Stimulated activated CD4-positive, alpha-beta T cell treated with anti-CD3 and anti-CD28 coated beads, Interleukin-2, amount 100 ng/mL, for 24 hours (primary cell): ENCODE results near the gene TEN1.

Source experiments
- DNase-seq, 2 donors: peaks; one replicate each; pipeline ENCODE4 v3.0.0-alpha.2; 2020

TEN1 gene

DNA sequence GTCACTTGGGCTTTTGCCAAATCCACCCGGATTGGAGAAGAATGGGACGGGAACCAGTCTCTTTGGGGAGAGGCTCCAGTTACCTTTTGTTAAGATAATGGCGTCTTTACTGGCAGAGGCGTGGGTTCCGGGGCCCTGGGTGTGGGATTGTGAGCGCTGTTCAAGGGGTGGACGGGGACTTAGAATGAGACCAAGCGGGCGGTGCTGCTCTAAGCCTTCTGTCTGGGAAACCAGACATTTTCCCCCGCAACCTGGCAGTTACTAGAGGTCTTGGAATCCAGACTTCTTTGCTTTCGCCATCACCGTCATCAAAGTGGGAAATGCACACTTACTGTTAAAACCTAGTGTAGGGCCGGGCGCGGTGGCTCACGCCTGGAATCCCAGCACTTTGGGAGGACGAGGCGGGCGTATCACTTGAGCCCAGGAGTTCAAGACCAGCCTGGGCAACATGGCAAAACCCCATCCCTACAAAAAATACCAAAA is 706 bp downstream of the TEN1 start:
- no peak for DNase-seq

DNA sequence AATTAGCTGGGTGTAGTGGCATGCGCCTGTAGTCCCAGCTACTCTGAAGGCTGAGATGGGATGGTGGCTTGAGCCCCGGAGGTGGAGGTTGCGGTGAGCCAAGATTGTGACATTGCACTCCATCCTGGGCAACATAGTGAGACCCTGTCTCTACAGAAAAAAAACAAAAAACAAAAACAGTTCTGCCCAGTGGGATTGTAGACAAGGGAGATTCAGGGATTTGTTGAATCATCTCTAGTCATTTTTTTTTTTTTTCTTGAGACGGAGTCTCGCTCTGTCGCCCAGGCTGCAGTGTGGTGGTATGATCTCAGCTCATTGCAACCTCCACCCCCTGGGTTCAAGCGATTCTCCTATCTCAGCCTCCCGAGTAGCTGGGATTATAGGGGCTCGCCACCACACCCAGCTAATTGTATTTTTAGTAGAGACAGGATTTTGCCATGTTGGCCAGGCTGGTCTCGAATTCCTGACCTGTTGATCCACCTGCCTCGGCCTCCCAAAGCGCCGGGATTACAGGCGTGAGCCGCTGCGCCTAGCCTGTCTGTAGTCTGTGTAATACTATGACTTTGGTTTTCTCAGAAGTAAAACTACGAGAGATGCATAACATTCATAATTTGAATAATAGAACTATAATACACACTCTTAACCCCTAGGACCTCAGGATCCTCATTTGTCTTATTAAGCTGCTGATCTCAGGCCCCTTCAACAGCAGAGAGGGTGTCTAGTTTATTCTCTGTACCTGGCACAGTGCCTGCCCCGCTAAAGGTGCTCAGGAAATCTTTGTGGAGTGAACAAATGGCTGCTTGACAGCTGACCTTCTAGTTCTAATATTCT is 1.4 kb downstream of the TEN1 start:
- no peak for DNase-seq

- DNase-seq: no peak
Observed at GRCh38 chr17:75981019-75981615, 2.1 kb downstream of the TEN1 start.

DNA sequence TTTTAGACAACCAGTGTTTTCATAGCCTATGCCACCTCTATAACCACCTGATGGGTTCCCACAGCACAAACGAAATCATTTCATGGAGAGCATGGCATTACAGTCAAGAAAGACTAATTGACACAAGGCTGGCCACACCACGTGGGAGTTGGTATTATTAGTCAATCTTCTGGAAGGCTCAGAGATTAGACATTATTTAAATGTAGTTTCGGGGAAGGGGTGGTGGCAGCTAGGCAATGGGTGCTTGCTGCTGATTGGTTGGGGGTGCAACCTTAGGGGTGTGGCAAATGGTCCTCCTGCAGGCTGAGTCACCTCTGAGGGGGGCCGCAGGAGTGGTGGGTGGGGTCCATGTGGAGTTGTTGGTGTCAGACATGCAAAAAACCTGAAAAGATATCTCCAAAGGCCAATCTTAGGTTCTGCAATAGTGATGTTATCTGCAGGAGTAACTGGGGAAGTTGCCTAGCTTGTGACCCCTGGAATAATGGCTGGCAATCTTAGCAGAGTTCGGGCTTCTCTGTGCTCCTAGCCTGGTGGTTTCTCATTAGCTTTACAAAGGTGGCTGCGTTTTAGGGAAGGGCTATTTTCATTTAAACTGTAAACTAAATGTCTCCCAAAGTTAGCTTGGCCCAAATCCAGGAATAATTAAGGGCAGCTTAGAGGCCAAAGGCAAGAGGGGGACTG is 4.6 kb downstream of the TEN1 start:
- DNase-seq: no peak

DNA sequence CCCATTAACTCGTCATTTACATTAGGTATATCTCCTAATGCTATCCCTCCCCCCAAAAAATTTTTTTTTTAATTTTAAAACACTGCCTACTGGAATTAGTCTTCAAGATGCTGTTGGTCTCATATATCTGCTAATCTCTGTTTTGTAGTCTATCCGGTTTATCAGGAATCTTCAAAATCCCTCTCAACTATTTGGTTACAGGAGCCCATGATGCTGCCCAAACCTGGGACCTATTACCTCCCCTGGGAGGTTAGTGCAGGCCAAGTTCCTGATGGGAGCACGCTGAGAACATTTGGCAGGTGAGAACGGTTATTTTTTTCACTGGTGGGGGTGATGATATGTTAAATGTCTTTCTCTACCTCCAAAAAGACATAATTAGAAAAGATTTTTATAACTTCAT is 6.9 kb downstream of the TEN1 start:
- DNase-seq: no peak

DNA sequence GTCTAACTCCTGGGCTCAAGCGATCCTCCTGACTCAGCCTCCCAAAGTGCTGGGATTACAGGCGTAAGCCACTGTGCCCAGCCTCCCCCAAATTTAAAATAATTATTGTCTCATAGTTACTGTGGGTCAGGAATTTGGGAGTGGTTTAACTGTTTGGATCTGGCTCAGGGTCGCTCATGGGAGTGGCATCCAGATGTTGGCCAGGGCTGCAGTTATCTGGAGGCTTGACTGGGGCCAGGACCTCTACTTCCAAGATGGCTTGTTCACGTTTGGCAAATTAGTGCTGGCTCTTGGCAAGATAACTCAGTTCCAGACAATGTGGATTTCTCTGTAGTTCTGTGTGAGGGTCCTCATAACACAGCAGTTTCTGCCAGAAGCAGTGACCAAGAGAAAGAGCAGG is 8.0 kb downstream of the TEN1 start:
- DNase-seq: no peak

DNA sequence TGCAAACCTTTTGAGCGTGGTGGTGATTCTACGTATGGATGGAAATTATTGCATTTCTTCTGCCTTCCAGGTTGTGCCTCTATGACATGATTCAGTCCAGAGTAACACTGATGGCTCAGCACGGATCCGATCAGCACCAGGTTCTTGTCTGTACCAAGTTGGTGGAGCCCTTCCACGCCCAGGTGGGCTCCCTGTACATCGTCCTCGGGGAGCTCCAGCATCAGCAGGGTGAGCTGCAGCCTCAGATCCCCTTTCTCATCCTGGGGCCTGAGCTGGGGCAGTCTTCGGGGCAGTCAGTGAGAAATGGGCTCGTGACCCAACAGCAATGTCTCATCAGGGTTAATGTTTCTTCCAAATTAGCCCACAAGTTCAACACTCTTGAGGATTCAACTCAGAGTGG is 12.4 kb downstream of the TEN1 start:
- DNase-seq: no peak

DNA sequence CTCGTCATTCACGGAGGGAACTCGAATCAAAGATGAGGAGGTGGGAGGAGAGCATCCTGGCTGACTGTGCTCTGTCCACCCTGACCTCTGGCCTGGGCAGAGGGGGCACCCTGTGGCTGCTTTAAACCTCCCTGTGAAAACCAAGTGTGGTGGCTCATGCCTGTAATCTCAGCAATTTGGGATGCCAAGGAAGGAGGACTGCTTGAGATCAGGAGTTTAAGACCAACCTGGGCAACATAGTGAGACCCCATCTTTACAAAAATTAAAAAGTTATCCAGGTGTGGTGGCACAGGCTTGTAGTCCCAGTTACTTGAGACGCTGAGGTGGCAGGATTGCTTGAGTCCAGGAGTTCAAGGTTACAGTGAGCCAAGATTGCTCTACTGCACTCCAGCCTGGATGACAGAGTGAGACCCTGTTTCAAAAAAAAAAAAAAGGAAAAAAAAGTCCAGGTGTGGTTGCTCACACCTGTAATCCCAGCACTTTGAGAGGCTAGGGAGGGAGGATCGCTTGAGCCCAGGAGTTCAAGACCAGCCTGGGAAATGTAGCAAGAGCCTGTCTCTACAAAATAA is 15.8 kb downstream of the TEN1 start:
- DNase-seq: no peak

DNA sequence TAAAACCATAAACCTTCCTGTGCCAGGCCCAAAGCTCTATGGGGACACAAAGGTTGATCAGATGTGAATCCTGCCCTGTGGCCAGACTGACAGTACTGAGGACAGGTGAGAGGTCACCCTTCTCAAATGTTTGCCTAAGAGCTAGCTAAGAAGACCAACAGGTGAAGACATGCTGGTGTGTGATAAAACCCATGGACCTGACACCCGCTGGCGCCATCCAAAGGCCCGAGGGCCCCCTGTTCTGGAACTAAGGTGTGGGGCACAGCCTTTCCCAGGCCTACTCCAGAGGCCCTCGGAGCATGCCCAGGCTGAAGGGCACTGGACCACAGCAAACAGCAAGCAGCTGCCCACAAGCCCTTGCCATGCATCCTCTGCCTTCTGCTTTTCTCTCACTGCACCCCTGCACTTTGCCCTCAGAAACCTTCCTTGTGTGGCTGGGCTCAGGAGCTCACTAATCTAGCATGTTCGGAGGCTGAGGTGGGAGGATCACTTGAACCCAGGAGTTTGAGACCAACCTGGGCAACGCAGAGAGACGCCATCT is 16.4 kb downstream of the TEN1 start:
- no peak for DNase-seq

DNA sequence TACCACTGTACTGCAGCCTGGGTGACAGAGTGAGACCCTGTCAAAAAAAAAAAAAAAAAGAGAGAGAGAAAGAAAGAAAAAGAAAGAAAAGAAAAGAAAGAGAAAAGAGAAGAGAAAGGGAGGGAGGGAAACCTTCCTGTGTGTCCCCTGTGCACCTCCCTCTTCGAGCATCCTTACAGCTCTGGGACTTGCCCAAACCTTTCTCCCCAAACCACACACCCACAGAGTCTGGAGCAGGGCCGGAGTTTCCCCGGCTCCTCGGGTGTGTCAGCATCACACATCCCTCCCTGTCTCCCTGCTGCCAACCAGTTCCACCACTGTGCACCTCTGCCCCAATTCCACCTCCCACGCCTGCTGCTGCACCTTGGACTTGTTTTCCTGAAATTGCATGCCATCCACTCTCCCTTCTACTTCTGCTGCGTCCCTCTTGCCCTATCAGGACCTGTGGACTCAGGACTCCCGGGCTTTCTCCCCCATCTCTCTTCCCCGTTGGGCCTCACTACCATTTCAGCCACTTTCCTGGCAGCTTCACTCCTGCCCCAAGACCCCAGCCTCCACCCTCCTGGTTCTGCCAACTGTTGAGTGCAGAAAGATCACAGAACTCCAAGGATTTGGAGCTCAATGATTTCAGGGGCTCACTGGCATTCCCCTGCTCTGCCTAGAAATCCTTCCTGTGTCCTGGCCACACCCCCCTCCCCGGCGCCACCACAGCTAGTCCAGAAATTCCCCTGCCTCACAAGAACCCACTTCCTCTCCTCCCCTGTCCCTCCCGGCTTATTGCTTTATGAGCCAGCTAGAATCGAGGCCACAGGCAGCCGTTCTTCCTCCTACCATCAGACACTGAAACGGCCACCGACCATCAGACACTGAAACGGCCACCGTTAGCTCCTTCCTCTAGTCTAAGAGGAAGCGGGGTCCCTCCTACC is 17.9 kb downstream of the TEN1 start:
- peak; percentile 39 to 56 for DNase-seq

DNA sequence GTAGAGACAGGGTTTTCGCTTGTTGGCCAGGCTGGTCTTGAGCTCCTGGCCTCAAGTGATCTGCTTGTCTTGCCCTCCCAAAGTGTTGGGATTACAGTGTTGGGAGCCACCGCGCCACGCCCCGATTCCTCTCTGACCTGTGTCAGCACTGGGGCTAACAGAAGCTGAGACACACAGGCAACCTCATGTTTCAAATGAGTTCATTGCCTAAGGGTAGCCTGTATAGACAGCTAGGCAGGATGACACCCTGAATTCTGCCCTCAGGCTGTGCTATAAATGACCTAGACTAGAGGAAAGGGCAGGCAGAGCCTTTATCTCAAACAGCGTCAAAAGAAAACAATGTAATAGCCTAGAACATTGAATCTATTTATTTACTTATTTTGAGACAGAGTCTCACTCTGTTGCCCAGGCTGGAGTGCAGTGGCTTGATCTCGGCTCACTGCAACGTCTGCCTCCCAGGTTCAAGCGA is 19.3 kb downstream of the TEN1 start:
- no peak for DNase-seq

GRCh38 chr17:76000016-76000754 is 21.1 kb downstream of the TEN1 start:
- peak; percentile 75 to 79 for DNase-seq

DNA sequence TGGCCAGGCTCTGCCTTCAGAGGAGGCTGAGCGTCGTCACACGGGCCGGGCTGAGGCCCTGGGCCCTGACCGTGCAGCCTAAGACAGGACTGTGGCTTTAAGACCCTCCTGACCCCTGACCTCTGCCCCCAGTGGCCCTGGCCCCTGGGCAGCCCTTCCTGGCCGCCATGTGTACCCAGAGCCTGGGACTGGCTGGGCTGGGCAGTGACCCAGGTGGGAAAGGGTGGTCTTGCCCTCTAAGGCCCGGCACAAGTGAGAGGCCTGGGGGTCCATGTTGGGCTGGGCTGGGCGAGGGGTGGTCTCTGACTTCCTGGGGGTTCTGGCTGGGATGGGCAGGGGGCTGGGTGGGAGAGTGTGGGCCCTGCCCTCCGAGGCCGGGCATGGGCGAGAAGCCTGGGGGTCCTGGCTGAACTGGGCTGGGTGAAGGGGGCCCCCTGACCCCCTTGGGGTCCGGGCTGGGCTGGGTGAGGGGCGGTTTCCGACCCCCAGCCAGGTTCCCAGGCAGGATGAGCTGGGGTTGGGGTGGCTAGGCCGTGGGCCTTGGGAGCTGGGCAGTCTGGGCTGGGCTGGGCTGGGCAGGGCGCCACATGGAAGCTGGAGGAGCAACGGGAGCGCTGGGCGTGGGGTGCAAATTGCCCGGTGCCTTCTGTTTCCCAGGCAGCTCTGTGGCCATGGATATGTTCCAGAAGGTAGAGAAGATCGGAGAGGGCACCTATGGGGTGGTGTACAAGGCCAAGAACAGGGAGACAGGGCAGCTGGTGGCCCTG is 21.9 kb downstream of the TEN1 start, which contains the start of gene CDK3:
TSS of gene CDK3 (plus strand) at position 101 of the 767 bp plus-strand sequence. CDS start at position 672, 571 bp downstream.
- no peak for DNase-seq

DNA sequence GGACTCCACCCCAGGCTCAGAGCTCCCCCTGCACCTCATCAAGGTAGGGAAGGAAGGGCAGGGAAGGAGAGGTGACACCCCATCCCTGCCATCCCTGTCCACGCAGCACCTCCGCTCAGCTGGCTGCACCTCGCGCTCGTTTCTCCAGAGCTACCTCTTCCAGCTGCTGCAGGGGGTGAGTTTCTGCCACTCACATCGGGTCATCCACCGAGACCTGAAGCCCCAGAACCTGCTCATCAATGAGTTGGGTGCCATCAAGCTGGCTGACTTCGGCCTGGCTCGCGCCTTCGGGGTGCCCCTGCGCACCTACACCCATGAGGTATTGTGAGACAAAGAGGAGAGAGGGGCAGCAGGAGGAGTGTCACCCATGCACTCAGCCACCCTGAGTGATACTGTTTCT is 23.1 kb downstream of the TEN1 start:
- DNase-seq: no peak

DNA sequence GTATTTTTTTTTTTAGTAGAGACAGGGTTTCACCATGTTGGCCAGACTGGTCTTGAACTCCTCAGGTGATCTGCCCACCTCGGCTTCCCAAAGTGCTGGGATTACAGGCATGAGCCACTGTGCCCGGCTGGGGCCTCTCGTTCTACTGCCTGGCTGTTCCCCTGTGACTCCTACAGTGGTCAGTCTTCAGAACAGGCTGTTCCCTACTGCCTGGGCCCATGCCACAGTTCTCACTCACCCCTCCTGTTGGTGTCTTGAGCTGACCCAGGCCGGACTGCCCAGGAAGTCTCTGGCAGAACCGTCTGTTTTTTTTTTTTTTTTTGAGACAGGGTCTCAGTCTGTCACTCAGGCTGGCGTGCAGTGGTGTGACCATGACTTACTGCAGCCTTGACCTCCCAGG is 24.9 kb downstream of the TEN1 start:
- DNase-seq: no peak

DNA sequence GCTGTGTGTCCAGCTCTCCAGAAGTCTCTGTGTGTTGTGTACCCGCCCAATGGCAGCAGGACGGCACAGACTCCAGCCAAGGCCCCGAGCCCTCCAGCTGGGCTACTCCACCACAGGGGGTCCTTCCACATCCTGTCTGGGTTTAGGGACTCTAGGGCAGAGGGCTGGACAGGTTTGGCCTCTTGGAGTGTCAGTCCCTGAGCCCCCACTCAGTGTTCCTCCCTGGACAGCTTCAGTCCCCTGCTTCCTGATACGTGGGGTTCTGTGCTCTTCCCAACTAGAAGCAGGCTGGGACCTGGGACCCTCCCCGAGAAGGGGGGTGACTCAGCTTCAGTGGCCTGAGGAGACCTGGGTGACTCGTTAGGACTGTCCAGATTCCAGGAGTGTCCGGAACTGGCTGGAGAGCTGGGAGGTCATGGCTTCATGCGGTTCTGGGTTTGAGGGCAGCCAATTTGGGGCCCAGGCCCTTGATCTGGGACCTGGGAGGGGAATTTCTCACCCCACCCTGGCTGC is 25.8 kb downstream of the TEN1 start:
- DNase-seq: no peak

- peak; percentile 88 to 93 for DNase-seq
Observed at GRCh38 chr17:76005263-76006149, 26.5 kb downstream of the TEN1 start.

DNA sequence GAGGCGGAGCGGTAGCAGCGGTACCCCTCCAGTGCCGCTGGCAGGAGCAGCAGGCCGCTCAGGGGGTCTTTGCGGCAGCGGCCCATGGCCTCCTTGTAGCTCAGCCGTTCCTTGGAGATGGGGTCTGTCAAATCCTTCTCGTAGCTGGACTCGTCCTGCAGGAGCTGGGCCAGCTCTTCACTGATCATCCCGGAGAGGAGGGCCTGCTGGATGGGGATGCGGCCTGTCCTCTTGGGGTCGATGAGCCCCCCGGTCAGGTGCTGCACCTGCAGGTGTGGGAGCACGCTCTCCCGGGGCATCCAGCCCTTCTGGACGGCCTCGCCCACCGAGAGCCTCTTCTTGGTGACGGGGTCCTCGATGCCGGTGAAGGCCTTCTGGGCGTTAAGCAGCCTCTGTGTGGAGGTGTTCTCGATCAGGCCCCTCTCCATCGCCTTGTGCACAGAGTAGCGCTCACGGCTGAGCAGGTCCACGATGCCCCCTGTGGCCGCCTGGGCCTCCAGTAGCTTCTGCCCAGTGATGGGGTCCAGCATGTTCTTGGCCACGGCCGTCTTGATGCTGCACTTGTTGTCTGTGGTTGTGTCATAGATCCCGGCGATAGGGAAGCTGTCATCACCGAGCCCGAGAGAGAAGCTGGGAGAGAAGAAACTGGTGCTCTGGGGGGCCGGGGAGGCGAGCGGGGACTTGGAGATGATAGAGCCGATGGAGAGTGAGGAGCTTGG is 28.2 kb downstream of the TEN1 start:
- DNase-seq: no peak

- no peak for DNase-seq
Observed at GRCh38 chr17:76007850-76008165, 28.8 kb downstream of the TEN1 start.
